Thyroid gland (tissue), 4 donors: ENCODE results near the gene UQCRC2.

Experiments
- CTCF ChIP-seq, 6 experiments: fragments of 200-600 bp in 3 of 6; fragments of 450-650 bp in 3 of 6; sonication (generic) in 3 of 6; IDR thresholded peaks; one replicate each; pipeline ENCODE4 v1.5.1; 2016 to 2019; ENCODE audit warnings: antibody characterized with exemption in 6 of 6, mild to moderate bottlenecking in 2 of 6, inconsistent platforms in 1 of 6, moderate library complexity in 1 of 6
- POLR2A ChIP-seq, 2 donors: fragments of 450-650 bp; IDR thresholded peaks; one replicate each; pipeline ENCODE4 v1.6.1; 2017; ENCODE audit warnings: antibody characterized with exemption in 2 of 2, mild to moderate bottlenecking in 2 of 2, moderate library complexity in 1 of 2

GRCh38 chr16:21957714-21958346 lies 4.7 kb downstream of the UQCRC2 start:
- TF ChIP-seq POLR2A (IDR thresholded peaks at IDR 0.05): no peak
- TF ChIP-seq CTCF (IDR thresholded peaks at IDR 0.05): no peak
